ENCODE measurements around the gene NF1.
"Not testable (repeated sequence)": the region's sequence is repeated elsewhere in the genome, so short reads cannot be mapped to it uniquely, and the experiment has no call there.

NF1 gene

GRCh38 chr17:31286587-31286986, 191.8 kb downstream of the NF1 start:
- TF ChIP-seq CTCF (conservative IDR thresholded peaks at IDR 0.05; ENCODE audit: low read depth) = no peak
- ChIA-PET POLR2A (ENCODE audit: low non-redundant PET) (no interaction called here), CTCF (no interaction called here)
- no peak overlapping the region for H3K27ac ChIP-seq
- DNase-seq (ENCODE audit: low spot score) = no peak

GRCh38 chr17:31287932-31288331, 193.2 kb downstream of the NF1 start:
- CTCF ChIA-PET; POLR2A ChIA-PET (ENCODE audit: low non-redundant PET); H3K27ac ChIP-seq; DNase-seq (ENCODE audit: low spot score): not testable (repeated sequence)

- CTCF ChIA-PET = no interaction called here
- no peak for DNase-seq (ENCODE audit: low spot score)
- no peak for TF ChIP-seq CTCF (conservative IDR thresholded peaks at IDR 0.05; ENCODE audit: low read depth)
- POLR2A ChIA-PET (ENCODE audit: low non-redundant PET) = no interaction called here
- no peak overlapping the region for H3K27ac ChIP-seq
Observed at GRCh38 chr17:31289790-31290189, 195.0 kb downstream of the NF1 start.

GRCh38 chr17:31291820-31292219, 197.0 kb downstream of the NF1 start:
- ChIA-PET POLR2A (ENCODE audit: low non-redundant PET) (no interaction called here), CTCF (no interaction called here)
- DNase-seq (ENCODE audit: low spot score) = no peak
- no peak for TF ChIP-seq CTCF (conservative IDR thresholded peaks at IDR 0.05; ENCODE audit: low read depth)
- no peak overlapping the region for H3K27ac ChIP-seq

- ChIA-PET POLR2A (ENCODE audit: low non-redundant PET) (no interaction called here), CTCF (interaction anchor here (0.7 to 1.3 kb wide), 2 partner anchors 24 to 241 kb away, joined by 3 to 4 read pairs; no protein-coding TSS in a partner anchor)
- H3K27ac ChIP-seq = no peak overlapping the region
- no peak for TF ChIP-seq CTCF (conservative IDR thresholded peaks at IDR 0.05; ENCODE audit: low read depth)
- DNase-seq (ENCODE audit: low spot score) = no peak
Observed at GRCh38 chr17:31293581-31293980, 198.8 kb downstream of the NF1 start.

GRCh38 chr17:31294231-31294630, 199.5 kb downstream of the NF1 start:
- no peak overlapping the region for H3K27ac ChIP-seq
- TF ChIP-seq CTCF (conservative IDR thresholded peaks at IDR 0.05; ENCODE audit: low read depth) = no peak
- DNase-seq (ENCODE audit: low spot score) = no peak
- ChIA-PET CTCF (interaction anchor here (1.3 kb wide), 1 partner anchor 25 kb away, joined by 4 read pairs; no protein-coding TSS in a partner anchor), POLR2A (ENCODE audit: low non-redundant PET) (no interaction called here)

GRCh38 chr17:31294820-31295488, 200.2 kb downstream of the NF1 start:
- CTCF ChIA-PET = no interaction called here
- no peak for TF ChIP-seq CTCF (conservative IDR thresholded peaks at IDR 0.05; ENCODE audit: low read depth)
- no peak overlapping the region for H3K27ac ChIP-seq
- DNase-seq (ENCODE audit: low spot score) = no peak
- POLR2A ChIA-PET (ENCODE audit: low non-redundant PET) = interaction anchor here (0.5 kb wide), 1 partner anchor 12 kb away, joined by 5 read pairs; no protein-coding TSS in a partner anchor

Data from RWPE1 (cell line).